ENCODE data around the gene TEX51.

Gene TEX51

DNA sequence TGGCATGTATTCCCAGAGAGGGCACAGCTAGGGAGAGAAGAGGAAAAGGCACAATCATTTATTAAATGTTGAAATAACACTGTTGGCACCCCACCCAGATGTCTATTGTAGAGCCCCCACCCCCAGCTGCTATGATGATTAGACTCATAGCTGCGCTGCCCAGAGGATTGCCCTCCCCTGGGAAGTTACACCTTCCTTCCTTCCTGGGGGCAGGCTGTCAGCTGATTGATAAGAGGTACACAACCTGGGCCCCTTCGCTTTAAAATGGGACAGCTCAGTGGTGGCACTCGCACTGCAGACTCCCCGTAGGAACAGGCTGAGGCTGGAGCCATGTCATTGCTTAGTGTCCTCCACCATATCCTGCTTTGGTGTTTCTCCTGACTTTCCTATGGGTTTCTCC lies 18.1 kb downstream of the TEX51 start:
- DNase-seq = no peak

GRCh38 chr2:126921066-126921465 lies 22.4 kb downstream of the TEX51 start:
- DNase-seq = no peak

DNA sequence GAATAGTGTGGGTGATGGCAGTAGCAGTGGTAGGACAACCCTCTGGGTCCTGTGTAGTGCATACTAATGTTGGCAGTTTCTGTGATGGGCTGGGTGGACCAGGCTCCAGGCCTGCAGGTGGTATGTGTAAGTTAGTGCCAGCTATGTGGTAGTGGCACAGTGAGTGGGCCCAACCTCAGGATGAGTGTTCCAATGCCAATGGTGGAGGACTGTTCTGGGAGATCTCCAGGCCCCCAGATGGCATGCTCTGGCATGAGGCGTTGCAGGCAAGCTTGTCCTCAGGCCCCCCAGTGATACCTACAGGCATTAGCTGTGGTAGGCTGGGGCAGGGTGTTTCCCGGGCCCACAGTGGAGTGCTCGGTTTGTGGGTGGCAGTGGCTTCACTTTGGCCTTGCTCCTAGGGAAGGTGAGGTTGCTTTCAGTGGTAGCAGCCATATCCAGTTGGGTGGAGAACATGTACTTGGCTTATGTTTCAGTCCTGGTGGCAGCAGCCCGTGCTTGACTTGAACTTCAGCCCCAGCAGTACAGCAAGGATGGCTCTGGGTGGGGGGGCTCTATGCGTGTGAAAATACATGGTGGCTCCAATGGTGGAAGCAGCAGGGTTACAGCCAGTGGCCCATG lies 32.4 kb downstream of the TEX51 start:
- no peak for DNase-seq

GRCh38 chr2:126932529-126932928 lies 33.8 kb downstream of the TEX51 start:
- no peak for DNase-seq

- no peak for DNase-seq
These were observed 34.4 kb downstream of the TEX51 start for GRCh38 chr2:126932966-126933710.

DNA sequence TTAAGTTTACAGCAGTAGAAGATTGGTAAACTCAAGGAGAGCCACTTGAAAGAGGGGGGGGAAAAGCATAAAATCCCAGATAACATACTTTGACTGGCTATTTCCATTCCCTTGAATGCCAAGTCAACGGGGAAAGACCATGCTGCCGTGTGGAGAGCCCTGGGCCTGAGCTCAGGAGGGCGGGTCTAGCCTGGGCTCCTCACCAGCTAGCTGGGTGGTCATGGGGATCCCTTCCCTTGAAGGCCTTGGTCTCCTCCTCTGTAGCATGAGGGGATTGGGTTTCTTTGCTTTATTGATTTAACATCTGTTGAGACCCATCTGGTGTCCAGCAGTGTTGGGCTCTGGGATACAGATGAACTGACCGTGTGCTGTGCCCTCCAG lies 35.0 kb downstream of the TEX51 start:
- DNase-seq = no peak

- no peak for DNase-seq
These were observed 36.1 kb downstream of the TEX51 start for GRCh38 chr2:126934809-126935208.

DNA sequence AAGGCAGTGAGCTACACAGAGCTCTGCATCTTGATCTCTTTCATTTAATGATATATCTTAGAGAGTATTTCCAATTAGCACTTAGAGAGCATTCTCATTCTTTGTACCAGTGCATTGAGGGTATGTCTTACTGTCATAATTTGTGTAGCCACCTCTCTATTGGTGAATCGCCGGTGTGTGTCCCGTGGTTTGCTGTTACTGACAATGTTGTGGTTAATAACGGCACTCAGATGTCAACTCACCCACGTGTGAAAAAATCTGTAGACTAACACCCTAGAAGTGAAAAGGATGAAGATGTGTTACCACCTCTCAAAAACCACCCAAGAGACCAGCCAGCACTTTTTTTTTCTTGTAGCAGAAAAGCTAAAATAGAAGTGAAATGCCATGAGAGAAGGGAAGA lies 37.1 kb downstream of the TEX51 start:
- no peak for DNase-seq

- no peak for DNase-seq
These were observed 37.6 kb downstream of the TEX51 start for GRCh38 chr2:126936219-126936723.

- no peak for DNase-seq
These were observed 41.6 kb downstream of the TEX51 start for GRCh38 chr2:126940331-126940730.

DNA sequence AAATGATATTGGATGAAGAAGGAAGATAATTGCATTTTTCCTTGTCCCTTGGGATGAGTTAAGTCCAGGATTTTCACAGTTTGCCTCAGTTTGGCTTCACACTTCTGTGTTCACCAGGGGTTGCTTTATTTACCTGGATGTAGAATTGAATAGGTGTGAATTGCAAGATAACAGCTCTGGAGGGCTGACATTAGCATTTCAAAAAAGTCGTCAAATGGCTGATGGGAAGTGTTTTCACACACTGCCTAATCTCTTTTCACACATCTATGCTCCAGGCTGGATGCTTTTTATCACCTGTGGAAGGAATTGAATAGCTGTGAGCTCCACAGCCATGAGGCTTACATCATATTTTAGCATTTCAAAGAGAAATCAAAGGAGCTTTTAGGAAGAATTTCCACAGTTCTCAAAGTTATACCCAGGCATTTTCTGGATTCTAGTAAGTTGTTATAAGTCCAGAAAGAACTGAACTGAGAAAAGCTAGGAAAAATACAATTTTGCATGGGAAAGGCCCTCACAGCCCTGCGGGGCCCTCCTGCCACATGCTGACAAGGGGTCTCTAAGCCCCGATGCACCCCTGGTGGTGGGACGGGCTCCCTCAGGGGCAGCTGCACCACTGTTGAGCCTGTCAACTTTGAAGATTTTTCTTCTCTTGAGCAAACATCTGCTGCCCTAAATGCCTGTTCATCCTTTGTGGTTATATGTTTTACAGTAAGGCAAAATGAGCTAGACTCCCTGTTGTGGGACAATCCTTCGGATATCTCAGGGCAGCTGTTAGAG lies 43.9 kb downstream of the TEX51 start:
- DNase-seq = no peak

GRCh38 chr2:126943612-126944348 lies 45.1 kb downstream of the TEX51 start:
- no peak for DNase-seq

DNA sequence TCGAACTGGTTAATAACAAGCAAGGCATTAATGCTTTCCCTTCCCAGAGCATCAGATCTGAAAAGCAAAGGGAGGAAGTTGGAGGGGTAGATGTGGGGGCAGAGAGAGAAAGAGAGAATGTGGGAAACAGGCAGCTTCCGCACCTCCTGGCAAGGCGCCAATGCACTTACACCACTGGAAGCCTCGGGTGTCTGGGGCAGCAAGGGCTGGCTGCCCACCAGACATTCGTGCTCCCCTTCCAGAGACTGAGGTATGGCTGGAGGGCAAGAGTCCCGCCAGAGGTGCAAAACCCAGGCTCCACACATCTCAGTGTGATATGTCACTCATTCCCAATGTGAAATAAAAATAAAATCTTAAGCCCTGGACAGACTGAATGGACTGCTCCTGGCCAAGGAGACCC lies 46.4 kb downstream of the TEX51 start:
- no peak for DNase-seq

GRCh38 chr2:126946318-126947102 lies 47.8 kb downstream of the TEX51 start:
- no peak for DNase-seq

DNA sequence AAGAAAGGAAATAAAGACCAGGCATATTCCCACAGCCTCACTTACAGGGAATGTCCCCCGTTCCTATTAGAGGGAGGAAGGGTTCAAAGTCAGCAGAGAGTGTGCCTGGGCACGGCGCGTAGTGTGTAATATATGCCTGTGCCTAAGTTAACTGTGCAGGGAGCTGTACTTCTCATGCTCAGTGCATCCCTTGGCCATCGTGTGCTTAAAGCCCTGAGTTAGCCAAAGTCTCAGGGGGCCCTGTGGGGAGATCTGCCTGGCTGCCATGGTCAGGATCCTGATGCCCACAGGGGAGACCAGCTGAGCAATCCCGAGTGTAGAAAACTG lies 48.4 kb downstream of the TEX51 start:
- no peak for DNase-seq

DNA sequence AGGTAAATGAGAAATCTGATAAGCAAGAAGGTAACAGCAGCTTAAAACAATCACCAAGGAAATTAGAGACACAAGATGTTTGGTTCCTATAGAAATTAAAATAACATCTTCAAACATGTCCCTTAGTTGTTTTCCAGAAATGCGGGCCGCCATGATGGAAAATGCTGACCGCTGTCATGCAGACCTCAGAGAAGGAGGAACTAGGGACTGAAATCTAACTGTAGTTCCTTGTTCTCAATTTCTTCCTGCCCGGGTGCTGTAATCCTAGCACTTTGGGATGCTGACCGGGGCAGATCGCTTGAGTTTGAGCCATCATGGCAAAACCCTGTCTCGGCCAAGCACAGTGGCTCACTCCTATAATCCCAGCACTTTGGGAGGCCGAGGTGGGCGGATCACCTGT lies 51.1 kb downstream of the TEX51 start:
- DNase-seq = no peak

DNA sequence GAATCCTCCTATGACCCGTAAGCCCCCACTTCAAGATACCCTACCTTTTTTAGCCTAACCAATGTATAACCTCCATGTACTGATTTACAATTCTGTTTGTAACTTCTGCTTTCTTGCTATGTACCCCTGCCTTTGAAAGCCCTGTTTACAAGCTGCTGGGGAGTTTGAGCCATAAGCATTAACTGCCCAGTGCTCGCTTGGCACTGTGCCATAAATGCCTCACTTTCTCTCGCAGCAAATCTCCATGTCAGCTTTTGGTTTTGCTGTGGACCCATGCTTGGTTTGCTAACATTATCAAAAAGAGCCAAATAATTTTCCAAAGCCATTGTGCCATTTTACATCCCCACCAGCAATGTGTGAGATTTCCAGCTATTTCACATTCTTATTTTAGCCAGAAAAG lies 51.8 kb downstream of the TEX51 start:
- no peak for DNase-seq

Measured in CD4-positive, alpha-beta T cell treated with Interleukin-10 for 1 hour (primary cell).